Stomach (tissue), 4 donors: Measurements from ENCODE around the gene PFKFB2.

Source experiments
- POLR2A ChIP-seq, 4 donors: fragments of 450-650 bp; IDR thresholded peaks; one replicate each; pipeline ENCODE4 v1.6.1; 2016; ENCODE audit warnings: antibody characterized with exemption in 4 of 4, control low read depth in 2 of 4, mild to moderate bottlenecking in 1 of 4, moderate library complexity in 1 of 4
- TF ChIP-seq, protein P1 (sequence below), 7 experiments: fragments of 450-650 bp in 4 of 7; fragments of 200-600 bp in 3 of 7; sonication (generic) in 3 of 7; IDR thresholded peaks; one replicate each; pipeline ENCODE4 v1.5.1; 2016 to 2019; ENCODE audit warnings: antibody characterized with exemption in 7 of 7, control low read depth in 2 of 7, mild to moderate bottlenecking in 1 of 7

DNA sequence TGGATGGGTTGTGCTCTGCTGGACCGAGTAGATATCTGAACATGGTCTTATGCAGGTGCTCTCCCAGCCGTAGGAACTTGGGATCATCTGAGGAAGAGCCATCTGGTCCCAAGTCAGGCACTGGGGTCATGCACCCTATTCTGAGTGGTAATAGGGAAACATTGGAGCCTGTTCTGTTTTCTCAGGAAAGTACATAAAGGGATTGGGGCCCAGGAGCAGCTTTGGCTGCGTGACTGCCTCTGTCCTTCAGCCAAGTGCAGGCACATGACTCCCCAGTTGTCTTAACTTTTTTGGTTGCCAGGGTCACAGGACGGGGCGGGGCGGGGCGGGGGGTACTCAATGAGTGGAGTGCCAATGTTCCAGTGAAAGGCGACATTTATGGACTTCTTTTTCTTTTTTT lies 11.5 kb downstream of the PFKFB2 start:
- TF ChIP-seq, protein P1, sequence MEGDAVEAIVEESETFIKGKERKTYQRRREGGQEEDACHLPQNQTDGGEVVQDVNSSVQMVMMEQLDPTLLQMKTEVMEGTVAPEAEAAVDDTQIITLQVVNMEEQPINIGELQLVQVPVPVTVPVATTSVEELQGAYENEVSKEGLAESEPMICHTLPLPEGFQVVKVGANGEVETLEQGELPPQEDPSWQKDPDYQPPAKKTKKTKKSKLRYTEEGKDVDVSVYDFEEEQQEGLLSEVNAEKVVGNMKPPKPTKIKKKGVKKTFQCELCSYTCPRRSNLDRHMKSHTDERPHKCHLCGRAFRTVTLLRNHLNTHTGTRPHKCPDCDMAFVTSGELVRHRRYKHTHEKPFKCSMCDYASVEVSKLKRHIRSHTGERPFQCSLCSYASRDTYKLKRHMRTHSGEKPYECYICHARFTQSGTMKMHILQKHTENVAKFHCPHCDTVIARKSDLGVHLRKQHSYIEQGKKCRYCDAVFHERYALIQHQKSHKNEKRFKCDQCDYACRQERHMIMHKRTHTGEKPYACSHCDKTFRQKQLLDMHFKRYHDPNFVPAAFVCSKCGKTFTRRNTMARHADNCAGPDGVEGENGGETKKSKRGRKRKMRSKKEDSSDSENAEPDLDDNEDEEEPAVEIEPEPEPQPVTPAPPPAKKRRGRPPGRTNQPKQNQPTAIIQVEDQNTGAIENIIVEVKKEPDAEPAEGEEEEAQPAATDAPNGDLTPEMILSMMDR (IDR thresholded peaks at IDR 0.05) = no peak
- TF ChIP-seq POLR2A (IDR thresholded peaks at IDR 0.05) = no peak
